Naive B cell (primary cell): Measurements from ENCODE around the gene ICAM5. TPM values are rescaled to one million over a fixed set of nuclear protein-coding genes. Genes with fewer than 3 reads are reported as not detected.
A peak's percentile ranks its signal among the peaks of the same experiment; 100 is the strongest.

Experiments used
- ATAC-seq, 2 donors: fragments of 150-1000 bp; cut with Tn5 transposase; 2 replicates each; pipeline ENCODE4 v1.10.0; 2021; ENCODE audit warnings: low read depth in 2 of 2, mild to moderate bottlenecking in 2 of 2, moderate library complexity in 2 of 2
- DNase-seq: peaks from one replicate; pipeline ENCODE4 v3.0.0; 2022
- H3K27ac Mint-ChIP-seq, 6 donors: one replicate each; pipeline ENCODE4 v1.8.0; 2020 to 2022; ENCODE audit warnings: mild to moderate bottlenecking in 6 of 6, mixed read lengths in 6 of 6, moderate library complexity in 5 of 6, inconsistent platforms in 2 of 6
- H3K27me3 Mint-ChIP-seq, 3 donors: one replicate each; pipeline ENCODE4 v1.8.0; 2021 to 2022; ENCODE audit warnings: mixed read lengths in 3 of 3, mild to moderate bottlenecking in 1 of 3
- H3K36me3 Mint-ChIP-seq, 2 donors: one replicate each; pipeline ENCODE4 v1.8.0; 2020 to 2022; ENCODE audit warnings: mixed read lengths in 2 of 2, inconsistent platforms in 1 of 2, mild to moderate bottlenecking in 1 of 2
- H3K4me1 Mint-ChIP-seq, 3 donors: one replicate each; pipeline ENCODE4 v1.8.0; 2020 to 2022; ENCODE audit warnings: mixed read lengths in 3 of 3, inconsistent platforms in 1 of 3, mild to moderate bottlenecking in 1 of 3, moderate library complexity in 1 of 3
- H3K4me3 Mint-ChIP-seq, 8 donors: one replicate each; pipeline ENCODE4 v1.8.0; 2020 to 2022; ENCODE audit warnings: mild to moderate bottlenecking in 8 of 8, mixed read lengths in 8 of 8, moderate library complexity in 8 of 8, inconsistent platforms in 2 of 8
- H3K9me3 Mint-ChIP-seq, 7 donors: one replicate each; pipeline ENCODE4 v1.8.0; 2020 to 2022; ENCODE audit warnings: mixed read lengths in 7 of 7, mild to moderate bottlenecking in 5 of 7, inconsistent platforms in 2 of 7, moderate library complexity in 1 of 7
- polyA plus RNA-seq, 6 donors: library from polyadenylated mRNA; unstranded; fragments of 300-500 nt; fragmentation: Illumina TruSeq; gene quantifications; one replicate each; pipeline ENCODE4 v1.2.3, GENCODE V29; 2021; ENCODE audit warnings: low read depth in 6 of 6

The ICAM5 gene
- polyA plus RNA-seq, 6 donors from 2014 or later = not detected

DNA sequence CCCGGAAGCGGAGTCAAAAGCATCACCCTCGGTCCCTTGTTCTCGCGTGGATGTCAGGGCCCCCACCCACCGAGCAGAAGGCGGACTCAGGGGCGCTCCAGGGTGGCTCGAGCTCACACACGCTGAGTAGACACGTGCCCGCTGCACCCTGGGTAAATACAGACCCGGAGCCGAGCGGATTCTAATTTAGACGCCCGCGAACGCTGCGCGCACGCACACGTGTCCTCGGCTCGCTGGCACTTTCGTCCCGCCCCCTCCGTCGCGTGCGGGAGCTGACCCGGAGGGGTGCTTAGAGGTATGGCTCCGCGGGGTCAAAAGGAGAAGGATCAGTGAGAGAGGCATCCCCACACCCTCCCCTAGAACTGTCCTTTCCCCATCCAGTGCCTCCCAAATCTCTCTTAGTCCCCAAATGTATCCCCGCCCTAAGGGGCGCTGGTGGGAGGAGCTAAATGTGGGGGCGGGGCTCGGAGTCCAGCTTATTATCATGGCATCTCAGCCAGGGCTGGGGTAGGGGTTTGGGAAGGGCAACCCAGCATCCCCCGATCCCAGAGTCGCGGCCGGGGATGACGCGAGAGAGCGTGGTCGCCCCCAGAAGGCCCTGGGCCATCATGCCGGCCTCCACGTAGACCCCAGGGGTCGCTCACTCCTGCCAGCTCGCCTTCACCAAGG lies 451 bp upstream of the ICAM5 start:
- peak overlapping the region; percentile 75 to 93 (median 84) for H3K4me3 Mint-ChIP-seq
- H3K27me3 Mint-ChIP-seq = peaks cover 48 to 73% (median 48%) of the 10 kb centered on the region in 3 donors

DNA sequence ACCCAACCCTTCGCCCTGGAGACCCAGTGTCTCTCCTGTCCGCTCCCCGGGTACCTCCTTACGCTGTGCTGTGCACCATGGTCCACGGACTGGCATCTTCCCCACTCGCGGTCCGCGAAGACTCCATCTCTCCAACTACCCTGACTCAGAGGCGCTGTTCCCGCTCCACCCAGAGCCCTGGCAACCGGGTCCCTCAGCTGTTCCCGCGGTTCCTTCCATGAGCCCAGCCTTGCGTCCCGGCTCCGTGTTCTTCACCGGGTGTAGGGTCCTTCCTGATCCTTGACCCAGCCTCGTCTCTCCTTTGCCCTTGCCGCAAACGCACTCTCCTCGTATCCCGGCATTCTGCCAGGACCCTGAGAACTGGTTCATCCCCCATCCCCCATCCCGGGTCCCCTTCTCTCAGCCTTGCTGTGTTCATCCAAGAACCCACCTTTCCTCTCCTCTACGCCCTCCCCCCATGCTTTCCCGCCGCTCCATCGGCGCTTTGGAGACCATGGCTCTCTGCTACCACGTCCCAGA lies 664 bp downstream of the ICAM5 start:
- peaks cover 43 to 82% (median 76%) of the 10 kb centered on the region in 3 donors for H3K4me1 Mint-ChIP-seq
- H3K9me3 Mint-ChIP-seq = peaks cover 0 to 5% (median 0%) of the 10 kb centered on the region in 7 donors
- ATAC-seq = no peak
- H3K27ac Mint-ChIP-seq = peak overlapping the region in 4 of 6 donors; percentile 65 to 93 (median 83)
- H3K27me3 Mint-ChIP-seq = peaks cover 48 to 81% (median 51%) of the 10 kb centered on the region in 3 donors
- H3K4me3 Mint-ChIP-seq = peak overlapping the region; percentile 79 to 93 (median 86)
- H3K36me3 Mint-ChIP-seq = peaks cover 3 to 13% of the 10 kb centered on the region in 2 donors
- no peak for DNase-seq

More for the DNA sequence above, 451 bp upstream of the ICAM5 start:
- ATAC-seq (peak; percentile 62 to 70), DNase-seq (peak; percentile 53)
- Mint-ChIP-seq H3K27ac (peak overlapping the region; percentile 49 to 92 (median 70)), H3K36me3 (peaks cover 9 to 22% of the 10 kb centered on the region in 2 donors), H3K9me3 (peaks cover 0 to 5% (median 0%) of the 10 kb centered on the region in 7 donors), H3K4me1 (peaks cover 42 to 74% (median 73%) of the 10 kb centered on the region in 3 donors)

DNA sequence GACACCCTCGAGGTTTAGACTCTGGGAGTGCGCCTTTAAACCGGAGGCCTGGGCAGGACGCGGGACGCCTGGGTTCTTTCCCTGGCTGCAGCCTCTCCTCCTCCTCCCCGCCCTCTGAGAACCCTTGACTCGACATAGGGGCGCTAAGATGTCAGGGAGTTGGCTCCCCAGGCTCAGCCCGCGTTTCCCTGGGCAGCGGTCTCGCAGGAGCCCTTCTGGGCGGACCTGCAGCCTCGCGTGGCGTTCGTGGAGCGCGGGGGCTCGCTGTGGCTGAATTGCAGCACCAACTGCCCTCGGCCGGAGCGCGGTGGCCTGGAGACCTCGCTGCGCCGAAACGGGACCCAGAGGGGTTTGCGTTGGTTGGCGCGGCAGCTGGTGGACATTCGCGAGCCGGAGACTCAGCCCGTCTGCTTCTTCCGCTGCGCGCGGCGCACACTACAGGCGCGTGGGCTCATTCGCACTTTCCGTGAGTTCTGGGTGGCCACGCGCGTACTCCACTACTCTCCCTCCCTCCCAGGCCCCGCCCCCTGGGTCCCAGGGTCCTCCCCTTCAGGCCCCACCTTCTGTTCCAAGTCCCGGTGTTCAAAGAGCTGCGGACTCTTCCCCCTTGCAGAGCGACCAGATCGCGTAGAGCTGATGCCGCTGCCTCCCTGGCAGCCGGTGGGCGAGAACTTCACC lies 1.3 kb downstream of the ICAM5 start:
- Mint-ChIP-seq H3K27ac (peak overlapping the region in 4 of 6 donors; percentile 65 to 94 (median 78)), H3K27me3 (peaks cover 48 to 87% (median 56%) of the 10 kb centered on the region in 3 donors), H3K4me3 (peak overlapping the region; percentile 79 to 93 (median 86)), H3K9me3 (peaks cover 0 to 5% (median 0%) of the 10 kb centered on the region in 7 donors), H3K36me3 (peaks cover 0 to 8% of the 10 kb centered on the region in 2 donors), H3K4me1 (peaks cover 48 to 83% (median 79%) of the 10 kb centered on the region in 3 donors)
- DNase-seq = no peak
- peak; percentile 6 to 16 for ATAC-seq

DNA sequence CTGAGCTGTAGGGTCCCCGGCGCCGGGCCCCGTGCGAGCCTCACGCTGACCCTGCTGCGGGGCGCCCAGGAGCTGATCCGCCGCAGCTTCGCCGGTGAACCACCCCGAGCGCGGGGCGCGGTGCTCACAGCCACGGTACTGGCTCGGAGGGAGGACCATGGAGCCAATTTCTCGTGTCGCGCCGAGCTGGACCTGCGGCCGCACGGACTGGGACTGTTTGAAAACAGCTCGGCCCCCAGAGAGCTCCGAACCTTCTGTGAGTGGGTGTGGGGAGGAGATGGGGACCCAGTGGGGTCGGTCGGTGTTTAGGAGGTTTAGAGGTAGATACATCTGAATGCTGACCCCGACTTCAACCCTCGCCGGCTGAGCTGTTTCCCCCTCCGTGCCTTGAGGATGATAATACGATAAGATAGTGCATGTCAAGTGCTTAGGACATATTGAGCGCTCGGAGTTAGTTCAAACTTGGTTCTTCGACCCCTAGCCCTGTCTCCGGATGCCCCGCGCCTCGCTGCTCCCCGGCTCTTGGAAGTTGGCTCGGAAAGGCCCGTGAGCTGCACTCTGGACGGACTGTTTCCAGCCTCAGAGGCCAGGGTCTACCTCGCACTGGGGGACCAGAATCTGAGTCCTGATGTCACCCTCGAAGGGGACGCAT lies 1.9 kb downstream of the ICAM5 start:
- peaks cover 0 to 8% of the 10 kb centered on the region in 2 donors for H3K36me3 Mint-ChIP-seq
- H3K9me3 Mint-ChIP-seq = peaks cover 0 to 5% (median 0%) of the 10 kb centered on the region in 7 donors
- no peak for ATAC-seq
- no peak for DNase-seq
- H3K4me3 Mint-ChIP-seq = peak overlapping the region; percentile 79 to 93 (median 86)
- peaks cover 43 to 89% (median 56%) of the 10 kb centered on the region in 3 donors for H3K27me3 Mint-ChIP-seq
- H3K4me1 Mint-ChIP-seq = peaks cover 48 to 77% (median 72%) of the 10 kb centered on the region in 3 donors
- peak overlapping the region; percentile 61 to 94 (median 86) for H3K27ac Mint-ChIP-seq

DNA sequence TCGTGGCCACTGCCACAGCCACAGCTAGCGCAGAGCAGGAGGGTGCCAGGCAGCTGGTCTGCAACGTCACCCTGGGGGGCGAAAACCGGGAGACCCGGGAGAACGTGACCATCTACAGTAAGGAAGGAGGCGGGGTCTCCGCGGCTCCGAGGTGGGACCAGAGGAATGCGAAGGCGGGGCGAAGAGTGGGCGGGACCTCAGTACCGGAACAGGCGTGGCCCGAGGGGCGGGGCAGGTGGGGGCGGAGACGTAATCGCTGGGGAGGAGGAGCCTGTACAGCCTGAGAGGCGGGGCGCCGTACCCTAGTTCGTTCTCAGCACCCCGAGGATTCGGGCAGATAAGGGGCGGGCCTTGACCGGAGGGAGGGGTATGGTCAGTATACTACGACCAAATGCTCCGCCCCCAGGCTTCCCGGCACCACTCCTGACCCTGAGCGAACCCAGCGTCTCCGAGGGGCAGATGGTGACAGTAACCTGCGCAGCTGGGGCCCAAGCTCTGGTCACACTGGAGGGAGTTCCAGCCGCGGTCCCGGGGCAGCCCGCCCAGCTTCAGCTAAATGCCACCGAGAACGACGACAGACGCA lies 2.5 kb downstream of the ICAM5 start:
- peaks cover 48 to 70% (median 66%) of the 10 kb centered on the region in 3 donors for H3K4me1 Mint-ChIP-seq
- DNase-seq (no peak), ATAC-seq (peak; percentile 23)
- peaks cover 0 to 8% of the 10 kb centered on the region in 2 donors for H3K36me3 Mint-ChIP-seq
- peak overlapping the region; percentile 61 to 94 (median 86) for H3K27ac Mint-ChIP-seq
- peaks cover 42 to 87% (median 56%) of the 10 kb centered on the region in 3 donors for H3K27me3 Mint-ChIP-seq
- peaks cover 0 to 5% (median 0%) of the 10 kb centered on the region in 7 donors for H3K9me3 Mint-ChIP-seq
- peak overlapping the region; percentile 76 to 93 (median 86) for H3K4me3 Mint-ChIP-seq

DNA sequence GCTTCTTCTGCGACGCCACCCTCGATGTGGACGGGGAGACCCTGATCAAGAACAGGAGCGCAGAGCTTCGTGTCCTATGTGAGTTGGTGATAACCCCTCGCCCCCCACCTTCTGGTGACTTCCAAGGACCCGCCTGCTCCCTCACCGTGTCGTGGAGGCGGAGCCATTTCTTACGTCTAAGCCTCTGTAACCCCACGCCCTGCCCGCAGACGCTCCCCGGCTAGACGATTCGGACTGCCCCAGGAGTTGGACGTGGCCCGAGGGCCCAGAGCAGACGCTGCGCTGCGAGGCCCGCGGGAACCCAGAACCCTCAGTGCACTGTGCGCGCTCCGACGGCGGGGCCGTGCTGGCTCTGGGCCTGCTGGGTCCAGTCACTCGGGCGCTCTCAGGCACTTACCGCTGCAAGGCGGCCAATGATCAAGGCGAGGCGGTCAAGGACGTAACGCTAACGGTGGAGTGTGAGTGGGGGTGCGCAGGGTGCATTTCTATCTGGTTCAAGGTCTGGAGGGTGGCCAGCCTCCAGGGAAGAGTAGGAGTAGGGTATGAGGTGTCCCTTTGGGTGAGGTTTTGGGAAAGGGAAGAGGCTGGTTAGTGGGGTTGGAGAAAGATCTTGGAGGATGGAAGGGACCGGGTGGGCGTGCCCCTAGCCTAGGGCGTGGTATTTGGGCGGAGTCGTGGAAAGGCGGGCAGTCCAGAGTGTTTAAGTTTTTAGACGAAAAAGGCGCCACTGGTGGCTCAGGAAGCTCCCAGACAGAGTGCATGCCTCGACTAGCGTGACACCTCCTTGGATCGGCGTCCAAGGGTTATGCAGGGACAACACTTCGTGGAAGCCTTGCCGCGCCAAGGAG lies 3.3 kb downstream of the ICAM5 start:
- H3K27ac Mint-ChIP-seq = peak overlapping the region in 4 of 6 donors; percentile 62 to 96 (median 68)
- H3K4me3 Mint-ChIP-seq = peak overlapping the region; percentile 56 to 93 (median 86)
- DNase-seq (no peak), ATAC-seq (no peak)
- peaks cover 0 to 8% of the 10 kb centered on the region in 2 donors for H3K36me3 Mint-ChIP-seq
- peaks cover 0 to 5% (median 0%) of the 10 kb centered on the region in 7 donors for H3K9me3 Mint-ChIP-seq
- H3K27me3 Mint-ChIP-seq = peaks cover 35 to 80% (median 50%) of the 10 kb centered on the region in 3 donors
- H3K4me1 Mint-ChIP-seq = peaks cover 42 to 63% (median 59%) of the 10 kb centered on the region in 3 donors

DNA sequence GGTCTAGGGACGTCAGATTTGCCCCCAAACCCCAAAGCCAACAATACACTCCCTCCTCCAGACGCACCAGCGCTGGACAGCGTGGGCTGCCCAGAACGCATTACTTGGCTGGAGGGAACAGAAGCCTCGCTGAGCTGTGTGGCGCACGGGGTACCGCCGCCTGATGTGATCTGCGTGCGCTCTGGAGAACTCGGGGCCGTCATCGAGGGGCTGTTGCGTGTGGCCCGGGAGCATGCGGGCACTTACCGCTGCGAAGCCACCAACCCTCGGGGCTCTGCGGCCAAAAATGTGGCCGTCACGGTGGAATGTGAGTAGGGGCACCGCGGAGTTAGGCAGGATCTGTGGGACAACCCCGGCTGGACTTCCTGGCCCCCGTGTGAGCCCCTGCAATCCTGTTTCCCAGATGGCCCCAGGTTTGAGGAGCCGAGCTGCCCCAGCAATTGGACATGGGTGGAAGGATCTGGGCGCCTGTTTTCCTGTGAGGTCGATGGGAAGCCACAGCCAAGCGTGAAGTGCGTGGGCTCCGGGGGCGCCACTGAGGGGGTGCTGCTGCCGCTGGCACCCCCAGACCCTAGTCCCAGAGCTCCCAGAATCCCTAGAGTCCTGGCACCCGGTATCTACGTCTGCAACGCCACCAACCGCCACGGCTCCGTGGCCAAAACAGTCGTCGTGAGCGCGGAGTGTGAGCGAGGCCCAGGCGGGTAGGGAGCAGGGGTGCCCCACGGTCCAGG lies 4.0 kb downstream of the ICAM5 start:
- ATAC-seq (no peak), DNase-seq (no peak)
- Mint-ChIP-seq H3K27ac (peak overlapping the region in 2 of 6 donors; percentile 24 to 65), H3K9me3 (peaks cover 0 to 5% (median 0%) of the 10 kb centered on the region in 7 donors), H3K4me3 (peak overlapping the region in 5 of 8 donors; percentile 45 to 87 (median 74)), H3K27me3 (peaks cover 30 to 72% (median 44%) of the 10 kb centered on the region in 3 donors), H3K4me1 (peaks cover 38 to 58% (median 53%) of the 10 kb centered on the region in 3 donors), H3K36me3 (peaks cover 0 to 8% of the 10 kb centered on the region in 2 donors)

DNA sequence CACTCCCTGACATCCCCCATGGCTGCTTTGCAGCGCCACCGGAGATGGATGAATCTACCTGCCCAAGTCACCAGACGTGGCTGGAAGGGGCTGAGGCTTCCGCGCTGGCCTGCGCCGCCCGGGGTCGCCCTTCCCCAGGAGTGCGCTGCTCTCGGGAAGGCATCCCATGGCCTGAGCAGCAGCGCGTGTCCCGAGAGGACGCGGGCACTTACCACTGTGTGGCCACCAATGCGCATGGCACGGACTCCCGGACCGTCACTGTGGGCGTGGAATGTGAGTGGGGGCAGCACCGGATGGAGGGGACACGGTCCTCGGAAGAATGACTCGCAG lies 4.6 kb downstream of the ICAM5 start:
- Mint-ChIP-seq H3K27ac (peak overlapping the region in 2 of 6 donors; percentile 47 to 81), H3K9me3 (peaks cover 0 to 5% (median 0%) of the 10 kb centered on the region in 7 donors), H3K36me3 (peaks cover 0 to 8% of the 10 kb centered on the region in 2 donors), H3K27me3 (peaks cover 29 to 68% (median 39%) of the 10 kb centered on the region in 3 donors), H3K4me3 (peak overlapping the region in 6 of 8 donors; percentile 15 to 96 (median 86)), H3K4me1 (peaks cover 34 to 52% (median 48%) of the 10 kb centered on the region in 3 donors)
- no peak for DNase-seq
- no peak for ATAC-seq

DNA sequence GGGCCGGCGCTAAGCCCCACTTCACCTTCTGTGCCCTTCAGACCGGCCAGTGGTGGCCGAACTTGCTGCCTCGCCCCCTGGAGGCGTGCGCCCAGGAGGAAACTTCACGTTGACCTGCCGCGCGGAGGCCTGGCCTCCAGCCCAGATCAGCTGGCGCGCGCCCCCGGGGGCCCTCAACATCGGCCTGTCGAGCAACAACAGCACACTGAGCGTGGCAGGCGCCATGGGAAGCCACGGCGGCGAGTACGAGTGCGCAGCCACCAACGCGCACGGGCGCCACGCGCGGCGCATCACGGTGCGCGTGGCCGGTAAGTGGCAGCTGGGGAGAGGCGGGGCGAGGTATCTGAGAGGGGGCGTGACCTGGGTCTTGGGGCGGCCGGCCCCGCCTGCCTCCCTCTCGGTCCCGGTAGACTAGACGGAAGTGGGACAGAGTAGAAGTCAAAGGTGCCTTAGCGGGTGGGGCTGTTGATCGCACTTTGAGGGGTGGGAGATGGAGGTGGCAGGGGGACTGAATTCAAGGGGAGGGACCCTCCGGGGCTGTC lies 5.6 kb downstream of the ICAM5 start:
- Mint-ChIP-seq H3K4me3 (peak overlapping the region; percentile 82 to 96 (median 88)), H3K36me3 (peaks cover 0 to 5% of the 10 kb centered on the region in 2 donors), H3K4me1 (peaks cover 29 to 46% (median 44%) of the 10 kb centered on the region in 3 donors), H3K27ac (peak overlapping the region in 5 of 6 donors; percentile 33 to 96 (median 75)), H3K27me3 (peaks cover 31 to 66% (median 33%) of the 10 kb centered on the region in 3 donors), H3K9me3 (peaks cover 0 to 5% (median 0%) of the 10 kb centered on the region in 7 donors)
- peak; percentile 74 to 75 for ATAC-seq
- DNase-seq = peak; percentile 59

DNA sequence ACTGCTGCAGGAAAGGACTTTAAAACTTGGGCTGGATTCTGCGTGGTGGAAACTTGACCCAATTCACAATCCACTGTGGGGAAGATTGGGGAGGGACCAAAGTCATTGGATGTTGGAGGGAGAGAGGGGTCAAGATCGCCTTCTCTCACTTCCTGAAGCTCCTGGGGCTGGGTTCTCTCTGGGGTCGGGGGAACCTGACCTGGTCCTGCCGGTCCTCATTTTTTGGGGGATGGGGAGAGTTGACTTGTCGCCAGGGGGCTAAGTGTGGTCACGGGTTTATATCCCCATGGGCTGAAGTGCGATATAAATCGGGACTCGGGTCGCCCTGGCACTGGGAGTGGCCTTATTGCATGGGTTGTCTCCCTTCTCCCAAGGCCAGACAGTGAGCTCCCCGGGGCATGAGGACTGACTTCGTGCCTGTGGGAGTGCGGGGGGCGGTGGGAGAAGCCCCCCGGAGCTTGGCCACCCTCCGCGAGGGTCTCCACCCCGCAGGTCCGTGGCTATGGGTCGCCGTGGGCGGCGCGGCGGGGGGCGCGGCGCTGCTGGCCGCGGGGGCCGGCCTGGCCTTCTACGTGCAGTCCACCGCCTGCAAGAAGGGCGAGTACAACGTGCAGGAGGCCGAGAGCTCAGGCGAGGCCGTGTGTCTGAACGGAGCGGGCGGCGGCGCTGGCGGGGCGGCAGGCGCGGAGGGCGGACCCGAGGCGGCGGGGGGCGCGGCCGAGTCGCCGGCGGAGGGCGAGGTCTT lies 6.3 kb downstream of the ICAM5 start:
- Mint-ChIP-seq H3K27ac (peak overlapping the region in 5 of 6 donors; percentile 33 to 96 (median 75)), H3K27me3 (peaks cover 26 to 59% (median 27%) of the 10 kb centered on the region in 3 donors), H3K4me1 (peaks cover 24 to 39% (median 39%) of the 10 kb centered on the region in 3 donors), H3K9me3 (peaks cover 0 to 5% (median 0%) of the 10 kb centered on the region in 7 donors), H3K36me3 (no peaks in the 10 kb centered on the region), H3K4me3 (peak overlapping the region; percentile 82 to 96 (median 88))
- no peak for ATAC-seq
- no peak for DNase-seq
